ENCODE measurements around the gene TPRG1L. TPM values are rescaled to one million over a fixed set of nuclear protein-coding genes. Genes with fewer than 3 reads are reported as not detected.

The TPRG1L gene
- total and polyA plus RNA-seq, 2 of the 4 experiments (the other 2 are of a cell fraction) = 25.3 to 39.5 TPM

GRCh38 chr1:3645666-3646355 is 21.0 kb downstream of the TPRG1L start:
- ATAC-seq (ENCODE audit: low read depth) (no peak), DNase-seq (no peak)
- no peak overlapping the region for H4K91ac ChIP-seq (ENCODE audit: insufficient read depth, low read depth, low read length)
- H4K8ac ChIP-seq (ENCODE audit: low read depth in 2 of 2, low read length in 2 of 2) = no peak overlapping the region
- H2AK5ac ChIP-seq (ENCODE audit: low read depth, low read length) = no peak overlapping the region
- ChIA-PET POLR2A (ENCODE audit: unreplicated experiment) (no interaction called here), CTCF (no interaction called here)
- BruUV-seq (replicated peaks) = no TSS peak
- no peak overlapping the region for H2AK9ac ChIP-seq (replicated peaks; ENCODE audit: low read depth, low read length, poor library complexity)
- H4K20me1 ChIP-seq (ENCODE audit: insufficient read depth, low read length) = no peaks in the 10 kb centered on the region
- no peak overlapping the region for H3K4ac ChIP-seq (ENCODE audit: low read depth, low read length)
- no peaks in the 10 kb centered on the region for H3K9me3 ChIP-seq (ENCODE audit: control insufficient read depth, insufficient read depth, low read length)
- H3K56ac ChIP-seq (ENCODE audit: extremely low read depth, insufficient read depth, low read length) = no peak overlapping the region
- in situ Hi-C loops (cut with MboI; ENCODE audit: low sequenced_read_pairs) (no loop called here), intact Hi-C loops (cut with micrococcal nuclease) (no loop called here), dilution Hi-C loops (cut with HindIII; ENCODE audit: low sequenced_read_pairs, unreplicated experiment) (no loop called here)
- no peak overlapping the region for H2BK120ac ChIP-seq (ENCODE audit: low read depth, low read length)
- H3K36me3 ChIP-seq (ENCODE audit: control insufficient read depth, insufficient read depth, low read length) = peaks cover 25% of the 10 kb centered on the region
- 93% methylated on average over 2 of the region's 27 CpGs; no CpG with 5 or more reads in 1 of the 2 experiments for WGBS, 2 experiments (ENCODE audit: extremely low coverage in 2 of 2, insufficient read length in 1 of 2)
- H3K18ac ChIP-seq (ENCODE audit: low read depth, low read length) = no peak overlapping the region
- no peak overlapping the region for H3K23ac ChIP-seq (ENCODE audit: low read depth, low read length)
- no peak overlapping the region for H2BK20ac ChIP-seq (ENCODE audit: low read depth, low read length)
- H2BK5ac ChIP-seq (ENCODE audit: low read depth, low read length, poor library complexity, severe bottlenecking) = no peak overlapping the region
- no peak overlapping the region for H3K14ac ChIP-seq (replicated peaks; ENCODE audit: low read depth, low read length)
- no peak for TF ChIP-seq BHLHE40 (IDR thresholded peaks at IDR 0.05; ENCODE audit: low read depth, low read length)
- no peak for TF ChIP-seq FOS (IDR thresholded peaks at IDR 0.05; ENCODE audit: low read depth, low read length)
- no peak for TF ChIP-seq RFX5 (IDR thresholded peaks at IDR 0.05; ENCODE audit: low read depth, low read length)
- TF ChIP-seq POLR2A (IDR thresholded peaks at IDR 0.05; ENCODE audit: low read depth, low read length) = no peak
- TF ChIP-seq CEBPB (IDR thresholded peaks at IDR 0.05; ENCODE audit: low read depth, low read length) = no peak
- TF ChIP-seq MAFK (IDR thresholded peaks at IDR 0.05; ENCODE audit: low read depth, low read length) = no peak
- no peak for TF ChIP-seq USF2 (IDR thresholded peaks at IDR 0.05; ENCODE audit: low read depth, low read length)
- TF ChIP-seq MAZ (IDR thresholded peaks at IDR 0.05; ENCODE audit: borderline replicate concordance, low read depth, low read length) = no peak
- TF ChIP-seq RCOR1 (IDR thresholded peaks at IDR 0.05; ENCODE audit: insufficient replicate concordance, low read length) = no peak
- no peak for TF ChIP-seq CHD1 (IDR thresholded peaks at IDR 0.05; ENCODE audit: low read depth, low read length)
- TF ChIP-seq ELK1 (IDR thresholded peaks at IDR 0.05; ENCODE audit: borderline replicate concordance, low read depth, low read length) = no peak
- no peak for TF ChIP-seq CTCF (conservative IDR thresholded peaks at IDR 0.05; ENCODE audit: low read depth, low read length)
- TF ChIP-seq SMC3 (IDR thresholded peaks at IDR 0.05; ENCODE audit: low read depth, low read length) = no peak
- TF ChIP-seq NFE2L2 (IDR thresholded peaks at IDR 0.05; ENCODE audit: low read depth, low read length) = no peak
- 0 out of 2 replicates have a peak, but pooled peaks cover 3% of the 10 kb centered on the region for H3K9me1 ChIP-seq (ENCODE audit: insufficient read depth, low read length)
- no peak overlapping the region for H3K4me3 ChIP-seq (ENCODE audit: insufficient read depth, low read depth, low read length)
- no peak overlapping the region for H3K4me2 ChIP-seq (ENCODE audit: low read depth, low read length)
- H2AFZ ChIP-seq (replicated peaks; ENCODE audit: low read length, poor library complexity) = no peak overlapping the region
- no peak overlapping the region for H2BK15ac ChIP-seq (ENCODE audit: low read depth, low read length)
- no peak overlapping the region for H3K27ac ChIP-seq (ENCODE audit: insufficient read depth, low read length)
- H3K9ac ChIP-seq (ENCODE audit: low read depth, low read length) = no peak overlapping the region
- H4K5ac ChIP-seq (ENCODE audit: low read depth, low read length) = no peak overlapping the region
- peaks cover 4 to 15% of the 10 kb centered on the region in 2 experiments for H3K79me1 ChIP-seq (ENCODE audit: low read depth in 1 of 2, low read length in 2 of 2)
- H3K4me1 ChIP-seq (ENCODE audit: control insufficient read depth, insufficient read depth, low read length) = no peaks in the 10 kb centered on the region; the same call in 1 of the 2 replicates
- H3K27me3 ChIP-seq (ENCODE audit: control insufficient read depth, insufficient read depth, low read length) = peaks cover 5% of the 10 kb centered on the region

Measured in IMR-90 (cell line).